Eye (tissue), 1 donor: ENCODE measurements around the gene HTRA2.
"Not testable (repeated sequence)": the region's sequence is repeated elsewhere in the genome, so short reads cannot be mapped to it uniquely, and the experiment has no call there.

Source experiments
- DNase-seq: peaks from one replicate; pipeline ENCODE4 v3.0.0-alpha.2; 2015

Gene HTRA2

GRCh38 chr2:74529357-74530238 lies at the start of gene HTRA2, which contains the start of gene AUP1:
HTRA2 (plus strand) TSS chr2:74529933; CDS start chr2:74530007, 74 bp downstream.
AUP1 (minus strand) TSS chr2:74529706; CDS start chr2:74529629, 77 bp downstream.
- peak; percentile 99 for DNase-seq

- DNase-seq = no peak
Observed at GRCh38 chr2:74481431-74481830, 48.3 kb upstream of the HTRA2 start.

- no peak for DNase-seq
Observed at GRCh38 chr2:74481961-74482800, 47.6 kb upstream of the HTRA2 start.

GRCh38 chr2:74482801-74483674 lies 46.7 kb upstream of the HTRA2 start, which contains the start of the genes CCDC142 and TTC31:
CCDC142 (minus strand) TSS chr2:74482998; CDS start chr2:74482837, 161 bp downstream.
TTC31 (plus strand) TSS chr2:74483081; CDS start chr2:74483096, 15 bp downstream.
- DNase-seq = peak; percentile 98

- not testable (repeated sequence) for DNase-seq
Observed at GRCh38 chr2:74483675-74484164, 46.0 kb upstream of the HTRA2 start.

GRCh38 chr2:74486141-74486540 lies 43.6 kb upstream of the HTRA2 start:
- DNase-seq = no peak

- no peak for DNase-seq
Observed at GRCh38 chr2:74488643-74489481, 40.9 kb upstream of the HTRA2 start.

- no peak for DNase-seq
Observed at GRCh38 chr2:74489906-74490305, 39.8 kb upstream of the HTRA2 start.

GRCh38 chr2:74491648-74492544 lies 37.8 kb upstream of the HTRA2 start:
- DNase-seq = no peak

GRCh38 chr2:74493546-74493945 lies 36.2 kb upstream of the HTRA2 start:
- no peak for DNase-seq

- no peak for DNase-seq
Observed at GRCh38 chr2:74495440-74495839, 34.3 kb upstream of the HTRA2 start.

GRCh38 chr2:74496997-74497776 lies 32.5 kb upstream of the HTRA2 start:
- no peak for DNase-seq

- DNase-seq = peak; percentile 53
Observed at GRCh38 chr2:74497777-74498499, 31.8 kb upstream of the HTRA2 start.

GRCh38 chr2:74498500-74499266 lies 31.1 kb upstream of the HTRA2 start:
- peak; percentile 77 for DNase-seq

- peak; percentile 66 for DNase-seq
Observed at GRCh38 chr2:74499267-74499939, 30.3 kb upstream of the HTRA2 start, which contains the start of gene LBX2. LBX2 (minus strand) TSS chr2:74499603; CDS start chr2:74499537, 66 bp downstream.

GRCh38 chr2:74499940-74500577 lies 29.7 kb upstream of the HTRA2 start:
- DNase-seq = no peak

GRCh38 chr2:74500578-74500946 lies 29.2 kb upstream of the HTRA2 start:
- no peak for DNase-seq
